A549 (cell line): Measurements from ENCODE around the gene LDAF1. TPM values are rescaled to one million over a fixed set of nuclear protein-coding genes. Genes with fewer than 3 reads are reported as not detected.

Source experiments
- ATAC-seq, 2 experiments: fragments of 200-7000 bp in 1 of 2; fragments of >200 bp in 1 of 2; cut with Nextera tagmentation in 1 of 2; cut with Tn5 transposase in 1 of 2; 3 replicates each; pipeline versions ENCODE4 v1.8.0 to v1.9.1; 2018 to 2020; ENCODE audit warnings: mild to moderate bottlenecking in 1 of 2, moderate library complexity in 1 of 2
- CTCF ChIA-PET: fragments of 300-600 bp; sonication (Branson Sonifier 250); formaldehyde crosslinking; extraction: SDS; loops from one replicate; lab custom pipeline; 2021; ENCODE audit warnings: antibody characterized with exemption, inconsistent platforms; lab: Yijun Ruan, JAX
- POLR2A ChIA-PET: fragments of 350-600 bp; formaldehyde crosslinking; extraction: SDS; loops from one replicate; lab custom pipeline; 2021; ENCODE audit warnings: antibody characterized with exemption, inconsistent platforms; lab: Yijun Ruan, JAX
- DNase-seq, 2 experiments: peaks; one replicate each; pipeline versions ENCODE4 v3.0.0 to v3.0.0-alpha.2; 2011 to 2016; ENCODE audit warnings: low read depth in 1 of 2, low spot score in 1 of 2
- FAIRE-seq: peaks from 2 replicates; lab custom pipeline; 2011; peaks lifted over from hg19 to GRCh38; lab: Jason Lieb, UNC
- H3K27ac ChIP-seq, 2 experiments: fragments of >200 bp; sonication (Bioruptor Twin); formaldehyde crosslinking; 3 replicates each; pipeline ENCODE4 v1.5.1; 2016 to 2017
- H3K4me1 ChIP-seq: fragments of >200 bp; sonication (Bioruptor Twin); formaldehyde crosslinking; 3 replicates; pipeline ENCODE4 v1.6.1; 2016
- H3K4me2 ChIP-seq: fragments of >200 bp; sonication (Bioruptor Twin); formaldehyde crosslinking; 3 replicates; pipeline ENCODE4 v1.6.1; 2016
- H3K4me3 ChIP-seq: fragments of >200 bp; sonication (Bioruptor Twin); formaldehyde crosslinking; 3 replicates; pipeline ENCODE4 v1.5.1; 2016
- H3K9me3 ChIP-seq: fragments of >200 bp; sonication (Bioruptor Twin); formaldehyde crosslinking; 3 replicates; pipeline ENCODE4 v1.6.1; 2016
- BHLHE40 ChIP-seq: IDR thresholded peaks from 2 replicates; pipeline ENCODE4 v1.6.1; 2012; ENCODE audit warnings: low read depth, low read length, inconsistent platforms
- CHD2 ChIP-seq: fragments of 150-350 bp; IDR thresholded peaks from 2 replicates; pipeline ENCODE4 v1.6.1; 2014; ENCODE audit warnings: low read length; ENCODE audit not compliant: partially characterized antibody
- CHD4 ChIP-seq: fragments of 200-600 bp; sonication (generic); IDR thresholded peaks from 2 replicates; pipeline ENCODE4 v1.6.1; 2016; ENCODE audit warnings: antibody characterized with exemption, mild to moderate bottlenecking, borderline replicate concordance
- EHF ChIP-seq: fragments of 250-450 bp; sonication (Bioruptor Pico); IDR thresholded peaks from 2 replicates; pipeline ENCODE4 v1.5.0; 2020; ENCODE audit warnings: mild to moderate bottlenecking
- EHMT2 ChIP-seq: fragments of 200-600 bp; sonication (generic); IDR thresholded peaks from 2 replicates; pipeline ENCODE4 v1.6.1; 2016; ENCODE audit warnings: antibody characterized with exemption, low read depth, mild to moderate bottlenecking, moderate library complexity
- EP300 ChIP-seq, 2 experiments: fragments of >200 bp; sonication (Bioruptor Twin); formaldehyde crosslinking; IDR thresholded peaks; 2 replicates in 1 of 2; 3 replicates in 1 of 2; pipeline ENCODE4 v1.6.1; 2016 to 2017
- GATA3 ChIP-seq: IDR thresholded peaks from 2 replicates; pipeline ENCODE4 v1.6.1; 2012; ENCODE audit warnings: borderline replicate concordance
- HOXA7 ChIP-seq: fragments of 250-450 bp; sonication (Bioruptor Pico); IDR thresholded peaks from 2 replicates; pipeline ENCODE4 v1.5.0; 2020; ENCODE audit warnings: mild to moderate bottlenecking, moderate library complexity
- JUNB ChIP-seq: fragments of >200 bp; sonication (Bioruptor Twin); formaldehyde crosslinking; IDR thresholded peaks from 2 replicates; pipeline ENCODE4 v1.6.1; 2016
- KDM5A ChIP-seq: fragments of 200-600 bp; sonication (generic); IDR thresholded peaks from 2 replicates; pipeline ENCODE4 v1.6.1; 2016; ENCODE audit warnings: antibody characterized with exemption, mild to moderate bottlenecking
- NPAS2 ChIP-seq: fragments of 250-450 bp; sonication (Bioruptor Pico); IDR thresholded peaks from 2 replicates; pipeline ENCODE4 v1.8.0; 2022; ENCODE audit warnings: mild to moderate bottlenecking, moderate library complexity, borderline replicate concordance
- PHF8 ChIP-seq: fragments of 200-600 bp; sonication (generic); IDR thresholded peaks from 2 replicates; pipeline ENCODE4 v1.6.1; 2016; ENCODE audit warnings: low read depth, mild to moderate bottlenecking, antibody characterized with exemption, moderate library complexity, borderline replicate concordance
- POLR2A ChIP-seq: IDR thresholded peaks from 2 replicates; pipeline ENCODE4 v1.6.1; 2012; ENCODE audit warnings: mild to moderate bottlenecking, low read length
- RARB ChIP-seq: fragments of 250-450 bp; sonication (Bioruptor Pico); IDR thresholded peaks from 2 replicates; pipeline ENCODE4 v1.8.0; 2021; ENCODE audit warnings: mild to moderate bottlenecking, moderate library complexity
- RCOR1 ChIP-seq: fragments of 150-350 bp; IDR thresholded peaks from 2 replicates; pipeline ENCODE4 v1.6.1; 2014; ENCODE audit warnings: antibody characterized with exemption, low read length, low read depth
- RFX5 ChIP-seq: fragments of 450-650 bp; IDR thresholded peaks from 2 replicates; pipeline ENCODE4 v1.7.1; 2014; ENCODE audit warnings: antibody characterized with exemption, mild to moderate bottlenecking, moderate library complexity
- RNF2 ChIP-seq: fragments of 200-600 bp; sonication (generic); IDR thresholded peaks from 2 replicates; pipeline ENCODE4 v1.6.1; 2016; ENCODE audit warnings: low read depth, mild to moderate bottlenecking, antibody characterized with exemption, moderate library complexity, borderline replicate concordance
- WGBS: methylation state at CpG from one replicate; pipeline ENCODE4 v1.1.6; 2017; ENCODE audit errors: missing lambda C conversion rate; 5-methylcytosine and 5-hydroxymethylcytosine counted together
- polyA plus RNA-seq, 4 experiments: library from polyadenylated mRNA; depleted of rRNA in 3 of 4; stranded (reverse); fragments of >200 nt; fragmentation: RNase III in 1 of 4; extraction: RNeasy Plus Mini Kit Qiagen cat#74134 plus additional on column Dnase treatment in 1 of 4; gene quantifications; 2 replicates in 3 of 4; 3 replicates in 1 of 4; pipeline ENCODE4 v1.2.3, GENCODE V29; 2011 to 2017
- TF ChIP-seq, protein P1 (sequence below): fragments of >200 bp; sonication (Bioruptor Twin); formaldehyde crosslinking; IDR thresholded peaks from 3 replicates; pipeline ENCODE4 v1.5.1; 2016
- TF ChIP-seq, protein P2 (sequence below): fragments of >200 bp; sonication (Bioruptor Twin); formaldehyde crosslinking; IDR thresholded peaks from 3 replicates; pipeline ENCODE4 v1.6.1; 2016
- TF ChIP-seq, protein P3 (sequence below): fragments of 250-450 bp; sonication (Bioruptor Pico); IDR thresholded peaks from 2 replicates; pipeline ENCODE4 v1.5.0; 2020; ENCODE audit warnings: low read depth, mild to moderate bottlenecking, moderate library complexity
- TF ChIP-seq, protein P4 (sequence below): fragments of 200-600 bp; sonication (generic); IDR thresholded peaks from 2 replicates; pipeline ENCODE4 v1.6.1; 2016; ENCODE audit warnings: antibody characterized with exemption, mild to moderate bottlenecking, moderate library complexity

LDAF1 gene
- polyA plus RNA-seq, 2 of the 4 experiments (the other 2 are of a cell fraction) = 13.8 to 14.4 TPM

DNA sequence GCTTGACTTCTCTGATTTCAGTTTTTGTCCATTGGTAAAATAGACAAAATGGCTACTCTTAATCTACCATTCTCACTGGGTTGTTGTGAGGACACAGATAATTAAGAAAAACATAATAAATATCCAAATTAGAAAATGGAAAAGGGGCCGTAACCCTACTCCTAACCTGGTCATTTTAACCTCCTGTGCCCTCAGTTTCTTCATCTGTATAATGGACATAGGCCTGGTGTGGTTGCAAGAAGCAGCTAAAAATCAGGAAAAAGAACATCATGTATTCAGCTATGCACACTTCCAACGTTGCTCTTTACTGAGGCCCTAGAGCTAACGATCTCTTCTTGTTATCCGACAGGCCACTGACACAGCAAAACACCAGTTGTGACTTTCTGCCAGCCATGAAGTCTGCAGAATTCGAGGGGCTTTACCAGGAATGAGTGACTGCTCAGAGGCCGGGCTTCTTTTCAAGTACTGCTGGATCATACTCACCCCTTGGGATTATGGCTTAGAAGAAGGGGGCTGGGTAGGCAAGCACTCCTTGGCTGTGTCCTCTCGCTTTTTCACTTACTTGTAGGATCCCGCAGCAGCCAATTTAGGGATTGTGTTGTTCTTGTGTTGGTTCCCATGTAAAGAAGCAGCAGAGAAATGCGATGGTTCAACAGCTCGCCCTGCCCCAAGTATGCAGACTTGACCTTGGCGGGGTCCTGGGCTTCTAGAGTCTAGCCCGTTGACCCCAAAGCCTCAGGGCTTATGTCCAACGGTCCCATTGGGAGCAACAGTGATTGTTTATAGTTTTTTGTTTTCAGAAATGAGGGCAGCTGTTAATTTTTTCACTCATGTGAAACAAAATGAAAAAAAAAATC, 20.9 kb downstream of the LDAF1 start (continued):
- TF ChIP-seq, protein P1, sequence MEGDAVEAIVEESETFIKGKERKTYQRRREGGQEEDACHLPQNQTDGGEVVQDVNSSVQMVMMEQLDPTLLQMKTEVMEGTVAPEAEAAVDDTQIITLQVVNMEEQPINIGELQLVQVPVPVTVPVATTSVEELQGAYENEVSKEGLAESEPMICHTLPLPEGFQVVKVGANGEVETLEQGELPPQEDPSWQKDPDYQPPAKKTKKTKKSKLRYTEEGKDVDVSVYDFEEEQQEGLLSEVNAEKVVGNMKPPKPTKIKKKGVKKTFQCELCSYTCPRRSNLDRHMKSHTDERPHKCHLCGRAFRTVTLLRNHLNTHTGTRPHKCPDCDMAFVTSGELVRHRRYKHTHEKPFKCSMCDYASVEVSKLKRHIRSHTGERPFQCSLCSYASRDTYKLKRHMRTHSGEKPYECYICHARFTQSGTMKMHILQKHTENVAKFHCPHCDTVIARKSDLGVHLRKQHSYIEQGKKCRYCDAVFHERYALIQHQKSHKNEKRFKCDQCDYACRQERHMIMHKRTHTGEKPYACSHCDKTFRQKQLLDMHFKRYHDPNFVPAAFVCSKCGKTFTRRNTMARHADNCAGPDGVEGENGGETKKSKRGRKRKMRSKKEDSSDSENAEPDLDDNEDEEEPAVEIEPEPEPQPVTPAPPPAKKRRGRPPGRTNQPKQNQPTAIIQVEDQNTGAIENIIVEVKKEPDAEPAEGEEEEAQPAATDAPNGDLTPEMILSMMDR = no peak
- no peak for TF ChIP-seq JUNB
- TF ChIP-seq, protein P2, sequence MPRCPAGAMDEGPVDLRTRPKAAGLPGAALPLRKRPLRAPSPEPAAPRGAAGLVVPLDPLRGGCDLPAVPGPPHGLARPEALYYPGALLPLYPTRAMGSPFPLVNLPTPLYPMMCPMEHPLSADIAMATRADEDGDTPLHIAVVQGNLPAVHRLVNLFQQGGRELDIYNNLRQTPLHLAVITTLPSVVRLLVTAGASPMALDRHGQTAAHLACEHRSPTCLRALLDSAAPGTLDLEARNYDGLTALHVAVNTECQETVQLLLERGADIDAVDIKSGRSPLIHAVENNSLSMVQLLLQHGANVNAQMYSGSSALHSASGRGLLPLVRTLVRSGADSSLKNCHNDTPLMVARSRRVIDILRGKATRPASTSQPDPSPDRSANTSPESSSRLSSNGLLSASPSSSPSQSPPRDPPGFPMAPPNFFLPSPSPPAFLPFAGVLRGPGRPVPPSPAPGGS = no peak
- TF ChIP-seq, all 56 proteins: peak for 0

- ATAC-seq (no peak), DNase-seq (no peak), FAIRE-seq (no peak)
- Histone ChIP-seq H3K9me3 (no peaks in the 10 kb centered on the region; the same call in 2 of the 3 replicates), H3K4me3 (no peak overlapping the region), H3K4me2 (no peak overlapping the region), H3K4me1 (no peaks in the 10 kb centered on the region), H3K27ac (no peak overlapping the region)
- CTCF ChIA-PET = interaction anchor here (0.8 to 2.2 kb wide), 5 partner anchors 12 to 1139 kb away, joined by 3 to 7 read pairs (median 3); no protein-coding TSS in a partner anchor
- POLR2A ChIA-PET = no interaction called here
- WGBS = 88% methylated on average over 3 of the region's 3 CpGs
- no peak for TF ChIP-seq HOXA7
Measured at GRCh38 chr16:21179983-21180365, 21.5 kb downstream of the LDAF1 start.

- DNase-seq = no peak
- no peak for FAIRE-seq
- ChIA-PET CTCF (interaction anchor here (0.6 to 11.5 kb wide), 4 partner anchors 31 to 117 kb away, joined by 3 to 160 read pairs (median 62); partner anchors contain the start of gene CRYM), POLR2A (no interaction called here)
- Histone ChIP-seq H3K4me1 (peaks cover 10% of the 10 kb centered on the region; the same call in 2 of the 3 replicates), H3K4me3 (no peak overlapping the region), H3K27ac (no peak overlapping the region), H3K9me3 (no peaks in the 10 kb centered on the region; the same call in 2 of the 3 replicates), H3K4me2 (no peak overlapping the region)
- ATAC-seq = no peak
- no peak for TF ChIP-seq PHF8
- no peak for TF ChIP-seq RCOR1
- no peak for TF ChIP-seq HOXA7
- no peak for TF ChIP-seq NPAS2 (CRISPR knock-in tag)
- no peak for TF ChIP-seq RARB (CRISPR knock-in tag)
- no peak for TF ChIP-seq EHF
- TF ChIP-seq, protein P3, sequence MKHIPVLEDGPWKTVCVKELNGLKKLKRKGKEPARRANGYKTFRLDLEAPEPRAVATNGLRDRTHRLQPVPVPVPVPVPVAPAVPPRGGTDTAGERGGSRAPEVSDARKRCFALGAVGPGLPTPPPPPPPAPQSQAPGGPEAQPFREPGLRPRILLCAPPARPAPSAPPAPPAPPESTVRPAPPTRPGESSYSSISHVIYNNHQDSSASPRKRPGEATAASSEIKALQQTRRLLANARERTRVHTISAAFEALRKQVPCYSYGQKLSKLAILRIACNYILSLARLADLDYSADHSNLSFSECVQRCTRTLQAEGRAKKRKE (CRISPR knock-in tag) = no peak
- TF ChIP-seq RFX5 = no peak
- no peak for TF ChIP-seq GATA3
- no peak for TF ChIP-seq EHMT2
- no peak for TF ChIP-seq EP300 (IDR thresholded peaks at IDR 0.05)
- TF ChIP-seq, protein P4, sequence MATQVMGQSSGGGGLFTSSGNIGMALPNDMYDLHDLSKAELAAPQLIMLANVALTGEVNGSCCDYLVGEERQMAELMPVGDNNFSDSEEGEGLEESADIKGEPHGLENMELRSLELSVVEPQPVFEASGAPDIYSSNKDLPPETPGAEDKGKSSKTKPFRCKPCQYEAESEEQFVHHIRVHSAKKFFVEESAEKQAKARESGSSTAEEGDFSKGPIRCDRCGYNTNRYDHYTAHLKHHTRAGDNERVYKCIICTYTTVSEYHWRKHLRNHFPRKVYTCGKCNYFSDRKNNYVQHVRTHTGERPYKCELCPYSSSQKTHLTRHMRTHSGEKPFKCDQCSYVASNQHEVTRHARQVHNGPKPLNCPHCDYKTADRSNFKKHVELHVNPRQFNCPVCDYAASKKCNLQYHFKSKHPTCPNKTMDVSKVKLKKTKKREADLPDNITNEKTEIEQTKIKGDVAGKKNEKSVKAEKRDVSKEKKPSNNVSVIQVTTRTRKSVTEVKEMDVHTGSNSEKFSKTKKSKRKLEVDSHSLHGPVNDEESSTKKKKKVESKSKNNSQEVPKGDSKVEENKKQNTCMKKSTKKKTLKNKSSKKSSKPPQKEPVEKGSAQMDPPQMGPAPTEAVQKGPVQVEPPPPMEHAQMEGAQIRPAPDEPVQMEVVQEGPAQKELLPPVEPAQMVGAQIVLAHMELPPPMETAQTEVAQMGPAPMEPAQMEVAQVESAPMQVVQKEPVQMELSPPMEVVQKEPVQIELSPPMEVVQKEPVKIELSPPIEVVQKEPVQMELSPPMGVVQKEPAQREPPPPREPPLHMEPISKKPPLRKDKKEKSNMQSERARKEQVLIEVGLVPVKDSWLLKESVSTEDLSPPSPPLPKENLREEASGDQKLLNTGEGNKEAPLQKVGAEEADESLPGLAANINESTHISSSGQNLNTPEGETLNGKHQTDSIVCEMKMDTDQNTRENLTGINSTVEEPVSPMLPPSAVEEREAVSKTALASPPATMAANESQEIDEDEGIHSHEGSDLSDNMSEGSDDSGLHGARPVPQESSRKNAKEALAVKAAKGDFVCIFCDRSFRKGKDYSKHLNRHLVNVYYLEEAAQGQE = no peak
- TF ChIP-seq CHD2 = no peak
- TF ChIP-seq KDM5A = no peak
- TF ChIP-seq RNF2 = no peak
- no peak for TF ChIP-seq BHLHE40
- TF ChIP-seq, protein P1 = no peak
- TF ChIP-seq POLR2A = no peak
- TF ChIP-seq CHD4 = no peak
- WGBS = 65% methylated on average over 3 of the region's 3 CpGs
Measured at GRCh38 chr16:21183995-21184394, 25.5 kb downstream of the LDAF1 start.
